Coronary artery (tissue), 2 donors: Measurements from ENCODE around the gene AMN1.
"Not testable (repeated sequence)": the region's sequence is repeated elsewhere in the genome, so short reads cannot be mapped to it uniquely, and the experiment has no call there.

Source experiments
- DNase-seq: peaks from one replicate; pipeline ENCODE4 v3.0.0-alpha.2; 2017; ENCODE audit warnings: low spot score
- H3K27ac ChIP-seq, 2 donors: fragments of 200-600 bp; sonication (generic); one replicate each; pipeline ENCODE4 v1.5.1; 2016 to 2019
- H3K4me3 ChIP-seq: fragments of 200-600 bp; sonication (generic); 2 replicates; pipeline ENCODE4 v1.5.1; 2016; ENCODE audit warnings: mild to moderate bottlenecking, moderate library complexity
- CTCF ChIP-seq: fragments of 200-600 bp; sonication (generic); IDR thresholded peaks from one replicate; pipeline ENCODE4 v1.5.1; 2019; ENCODE audit warnings: antibody characterized with exemption

The AMN1 gene

GRCh38 chr12:31759632-31760459 lies 31.0 kb upstream of the AMN1 start:
- DNase-seq: no peak
- H3K27ac ChIP-seq: no peak overlapping the region
- H3K4me3 ChIP-seq: no peak overlapping the region
- TF ChIP-seq CTCF: no peak

- not testable (repeated sequence) for H3K4me3 ChIP-seq, H3K27ac ChIP-seq, DNase-seq
These were observed 29.5 kb upstream of the AMN1 start for GRCh38 chr12:31758297-31758696.

DNA sequence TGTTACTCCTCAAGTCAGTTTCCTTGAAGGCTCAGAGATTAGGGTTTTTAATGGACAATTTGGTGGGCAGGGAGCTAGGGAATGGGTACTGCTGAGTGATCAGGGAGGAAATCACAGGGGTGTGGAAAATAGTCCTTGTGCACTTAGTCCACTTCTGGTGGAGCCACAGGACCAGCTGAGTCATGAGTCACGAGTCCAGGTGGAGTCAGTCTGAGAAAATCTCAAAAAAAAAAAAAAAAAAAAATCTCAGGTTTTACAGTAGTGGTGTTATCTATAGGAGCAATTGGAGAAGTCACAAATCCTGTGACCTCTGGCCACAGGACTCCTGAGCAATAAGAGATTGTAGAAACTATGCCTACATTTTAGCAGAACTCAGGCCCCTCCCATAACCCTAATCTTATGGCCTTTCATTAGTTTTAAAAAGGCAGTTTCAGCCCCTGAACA lies 28.2 kb upstream of the AMN1 start:
- no peak overlapping the region for H3K27ac ChIP-seq
- no peak overlapping the region for H3K4me3 ChIP-seq
- TF ChIP-seq CTCF: no peak
- DNase-seq: no peak

DNA sequence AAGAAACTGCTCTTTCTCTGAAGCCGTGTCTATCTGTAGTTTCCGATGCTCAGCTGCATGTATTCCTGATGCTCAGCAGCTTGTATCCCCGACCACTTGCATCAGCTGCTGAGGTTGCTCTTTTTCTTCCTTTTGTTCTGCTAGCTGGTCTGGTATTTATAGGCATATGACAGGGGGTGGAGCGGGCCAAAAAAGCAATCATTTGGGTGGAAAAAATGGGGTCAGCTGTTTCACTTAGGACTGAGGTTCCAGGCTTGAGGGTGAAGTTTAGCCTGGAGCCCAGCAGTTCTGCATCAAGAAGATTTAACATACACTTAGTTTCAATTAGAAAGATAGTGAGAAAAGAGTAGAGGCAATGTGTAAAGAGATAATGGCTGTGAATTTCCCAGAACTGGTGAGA lies 23.6 kb upstream of the AMN1 start:
- Histone ChIP-seq H3K27ac (no peak overlapping the region), H3K4me3 (no peak overlapping the region)
- TF ChIP-seq CTCF: no peak
- DNase-seq: no peak

GRCh38 chr12:31751085-31751484 lies 22.3 kb upstream of the AMN1 start:
- Histone ChIP-seq H3K27ac (no peak overlapping the region), H3K4me3 (no peak overlapping the region)
- no peak for TF ChIP-seq CTCF
- DNase-seq: no peak

DNA sequence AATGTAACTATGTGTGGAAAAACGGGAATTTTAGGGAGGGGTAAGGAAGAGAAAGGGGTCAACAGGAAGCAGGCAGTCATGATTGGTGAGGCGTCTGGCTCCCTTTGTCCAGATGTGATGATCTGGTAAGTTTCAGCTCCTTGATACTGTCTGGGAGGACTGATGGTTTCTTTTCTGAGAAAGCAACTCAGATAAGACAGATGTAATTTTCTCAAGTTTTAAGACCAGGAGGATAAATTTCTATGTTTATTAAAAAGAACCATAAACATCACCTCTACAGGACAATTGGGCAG lies 21.9 kb upstream of the AMN1 start:
- TF ChIP-seq CTCF: no peak
- no peak for DNase-seq
- Histone ChIP-seq H3K4me3 (no peak overlapping the region), H3K27ac (no peak overlapping the region)

- TF ChIP-seq CTCF: no peak
- no peak overlapping the region for H3K4me3 ChIP-seq
- no peak for DNase-seq
- H3K27ac ChIP-seq: peak overlapping the region in 1 of 2 donors; percentile 61
These were observed 20.3 kb upstream of the AMN1 start for GRCh38 chr12:31749024-31749704.
